Smooth muscle cell (in vitro differentiated cells): Measurements from ENCODE around the gene TBRG4. TPM values are rescaled to one million over a fixed set of nuclear protein-coding genes. Genes with fewer than 3 reads are reported as not detected.

Experiments
- DNase-seq: peaks from one replicate; lab custom pipeline; 2025; ENCODE audit not compliant: unreplicated experiment; lab: John Stamatoyannopoulos, UW
- H2AFZ ChIP-seq: fragments of 200-600 bp; sonication (generic); 2 replicates; pipeline ENCODE4 v1.6.0; 2016; ENCODE audit warnings: antibody characterized with exemption, low read depth, mild to moderate bottlenecking
- H3F3A ChIP-seq: fragments of 200-600 bp; sonication (generic); 2 replicates; pipeline ENCODE4 v1.6.0; 2017; ENCODE audit warnings: antibody characterized with exemption, low read depth
- H3K27ac ChIP-seq: fragments of 200-600 bp; sonication (generic); 2 replicates; pipeline ENCODE4 v1.5.1; 2016; ENCODE audit warnings: low read depth, mild to moderate bottlenecking
- H3K27me3 ChIP-seq: fragments of 200-600 bp; sonication (generic); 2 replicates; pipeline ENCODE4 v1.6.1; 2016; ENCODE audit warnings: low read depth, mild to moderate bottlenecking
- H3K36me3 ChIP-seq: fragments of 200-600 bp; sonication (generic); 2 replicates; pipeline ENCODE4 v1.5.1; 2016; ENCODE audit warnings: low read depth
- H3K4me1 ChIP-seq: fragments of 200-600 bp; sonication (generic); 2 replicates; pipeline ENCODE4 v1.5.1; 2016; ENCODE audit warnings: low read depth
- H3K4me2 ChIP-seq: fragments of 200-600 bp; sonication (generic); 2 replicates; pipeline ENCODE4 v1.6.0; 2016; ENCODE audit warnings: mild to moderate bottlenecking
- H3K4me3 ChIP-seq: fragments of 200-600 bp; sonication (generic); 2 replicates; pipeline ENCODE4 v1.5.1; 2016; ENCODE audit warnings: mild to moderate bottlenecking
- H3K79me2 ChIP-seq: fragments of 200-600 bp; sonication (generic); 2 replicates; pipeline ENCODE4 v1.6.0; 2016; ENCODE audit warnings: low read depth, mild to moderate bottlenecking
- H3K9ac ChIP-seq: fragments of 200-600 bp; sonication (generic); 2 replicates; pipeline ENCODE4 v1.6.0; 2016; ENCODE audit warnings: low read depth
- H3K9me3 ChIP-seq: fragments of 200-600 bp; sonication (generic); replicated peaks from 2 replicates; pipeline ENCODE4 v1.5.1; 2016; ENCODE audit warnings: low read depth
- H4K20me1 ChIP-seq: fragments of 200-600 bp; sonication (generic); 2 replicates; pipeline ENCODE4 v1.6.0; 2016; ENCODE audit warnings: low read depth
- WGBS: methylation state at CpG from one replicate; pipeline ENCODE4 v1.1.7; 2016; ENCODE audit warnings: low lambda C conversion rate; 5-methylcytosine and 5-hydroxymethylcytosine counted together
- polyA plus RNA-seq: library from polyadenylated mRNA; unstranded; fragments of >200 nt; fragmentation: Nextera tagmentation; extraction: Ambion mirVana; gene quantifications from 2 replicates; pipeline ENCODE4 v1.2.1, GENCODE V29; 2016
- small RNA-seq: library from RNA; depleted of rRNA; stranded (forward); fragments of <200 nt; gene quantifications from one replicate; pipeline ENCODE3, GENCODE V24; 2014
- total RNA-seq: library from RNA; depleted of rRNA; stranded (reverse); fragments of >200 nt; gene quantifications from 2 replicates; pipeline ENCODE4 v1.2.3, GENCODE V29; 2014
- TF ChIP-seq, protein P1 (sequence below): fragments of 200-600 bp; sonication (generic); IDR thresholded peaks from 2 replicates; pipeline ENCODE4 v1.5.1; 2017; ENCODE audit warnings: borderline replicate concordance, mild to moderate bottlenecking, antibody characterized with exemption; ENCODE audit not compliant: insufficient read depth, poor library complexity, severe bottlenecking

TBRG4 gene
- total and polyA plus RNA-seq, 2 experiments from 2014 or later = 30.2 to 52.5 TPM

DNA sequence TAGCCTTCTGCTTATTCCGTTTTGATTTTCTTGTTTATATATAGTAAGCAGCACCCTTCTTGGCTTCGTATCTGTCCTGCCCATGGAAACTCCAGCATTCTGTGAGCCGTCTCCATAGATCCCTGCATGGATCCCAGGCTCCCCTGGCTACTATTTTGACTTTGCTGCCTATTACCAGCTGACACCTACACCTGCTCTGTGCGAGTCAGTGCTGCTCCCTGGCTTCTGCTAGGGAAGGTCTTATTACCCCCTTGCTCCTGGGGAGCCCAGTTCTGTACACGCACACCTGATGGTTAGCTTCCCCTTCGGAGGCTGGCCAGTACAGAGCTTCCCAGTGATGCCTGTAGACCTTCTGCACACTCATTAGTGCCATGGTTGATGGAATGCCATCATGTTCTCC lies 58.1 kb downstream of the TBRG4 start:
- Histone ChIP-seq H3K9ac (no peak overlapping the region), H4K20me1 (peaks cover 41% of the 10 kb centered on the region), H3K27ac (no peak overlapping the region), H3K4me1 (no peaks in the 10 kb centered on the region), H3K9me3 (no peaks in the 10 kb centered on the region), H3K36me3 (no peaks in the 10 kb centered on the region), H3K79me2 (peaks cover 35% of the 10 kb centered on the region), H3K4me3 (no peak overlapping the region), H3K27me3 (no peaks in the 10 kb centered on the region), H3F3A (no peaks in the 10 kb centered on the region), H3K4me2 (no peak overlapping the region), H2AFZ (no peak overlapping the region)
- DNase-seq = no peak
- 80% methylated on average over 6 of the region's 6 CpGs for WGBS
- TF ChIP-seq, protein P1, sequence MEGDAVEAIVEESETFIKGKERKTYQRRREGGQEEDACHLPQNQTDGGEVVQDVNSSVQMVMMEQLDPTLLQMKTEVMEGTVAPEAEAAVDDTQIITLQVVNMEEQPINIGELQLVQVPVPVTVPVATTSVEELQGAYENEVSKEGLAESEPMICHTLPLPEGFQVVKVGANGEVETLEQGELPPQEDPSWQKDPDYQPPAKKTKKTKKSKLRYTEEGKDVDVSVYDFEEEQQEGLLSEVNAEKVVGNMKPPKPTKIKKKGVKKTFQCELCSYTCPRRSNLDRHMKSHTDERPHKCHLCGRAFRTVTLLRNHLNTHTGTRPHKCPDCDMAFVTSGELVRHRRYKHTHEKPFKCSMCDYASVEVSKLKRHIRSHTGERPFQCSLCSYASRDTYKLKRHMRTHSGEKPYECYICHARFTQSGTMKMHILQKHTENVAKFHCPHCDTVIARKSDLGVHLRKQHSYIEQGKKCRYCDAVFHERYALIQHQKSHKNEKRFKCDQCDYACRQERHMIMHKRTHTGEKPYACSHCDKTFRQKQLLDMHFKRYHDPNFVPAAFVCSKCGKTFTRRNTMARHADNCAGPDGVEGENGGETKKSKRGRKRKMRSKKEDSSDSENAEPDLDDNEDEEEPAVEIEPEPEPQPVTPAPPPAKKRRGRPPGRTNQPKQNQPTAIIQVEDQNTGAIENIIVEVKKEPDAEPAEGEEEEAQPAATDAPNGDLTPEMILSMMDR = no peak

DNA sequence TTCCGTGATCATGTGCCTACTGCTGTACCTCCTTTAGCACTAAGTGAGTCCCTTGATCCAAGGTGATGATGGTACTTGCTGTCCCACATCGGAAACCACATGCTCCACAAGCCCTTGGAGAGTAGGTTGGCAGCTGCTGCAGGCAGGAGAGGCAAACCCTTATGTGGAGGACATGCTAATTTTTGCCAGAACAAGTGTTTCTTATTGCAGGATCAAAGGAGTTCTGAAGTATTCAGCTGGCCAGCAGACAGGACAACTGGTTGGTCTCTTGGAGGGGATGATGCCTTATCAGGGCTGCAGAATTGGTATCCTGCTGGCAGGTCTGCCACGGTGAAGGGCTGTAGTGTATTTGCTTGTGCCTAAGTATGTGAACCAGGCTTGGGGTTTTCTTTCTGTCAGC lies 59.5 kb downstream of the TBRG4 start:
- Histone ChIP-seq H3K9me3 (no peaks in the 10 kb centered on the region), H3K9ac (no peak overlapping the region), H3K36me3 (no peaks in the 10 kb centered on the region), H3K27ac (no peak overlapping the region), H3K4me2 (no peak overlapping the region), H3K27me3 (no peaks in the 10 kb centered on the region), H3K4me3 (no peak overlapping the region), H3K79me2 (peaks cover 27% of the 10 kb centered on the region), H2AFZ (no peak overlapping the region), H4K20me1 (peaks cover 32% of the 10 kb centered on the region), H3F3A (no peaks in the 10 kb centered on the region), H3K4me1 (no peaks in the 10 kb centered on the region)
- TF ChIP-seq, protein P1 = no peak
- 76% methylated on average over 3 of the region's 3 CpGs for WGBS
- no peak for DNase-seq

DNA sequence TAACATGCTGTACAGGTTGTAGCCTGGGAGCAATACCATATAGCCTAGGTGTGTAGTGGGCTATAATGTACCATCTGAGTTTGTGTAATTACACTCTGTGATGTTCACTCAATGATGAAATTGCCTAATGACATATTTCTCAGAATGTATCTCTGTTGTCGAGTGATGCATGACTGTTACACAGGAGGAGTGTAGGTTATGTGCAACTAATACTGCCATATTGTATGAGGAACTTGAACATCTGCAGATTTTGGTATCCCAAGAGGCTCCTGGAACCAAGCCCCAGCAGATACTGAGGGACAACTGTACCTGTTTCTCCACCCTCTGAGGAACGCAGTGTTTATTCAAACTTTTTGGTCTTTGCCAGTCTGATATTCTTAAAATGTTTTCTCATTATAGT lies 61.3 kb downstream of the TBRG4 start:
- no peak overlapping the region for H3K9ac ChIP-seq
- no peak for DNase-seq
- no peaks in the 10 kb centered on the region for H3K27me3 ChIP-seq
- WGBS = 79% methylated on average over 2 of the region's 2 CpGs
- H3K4me3 ChIP-seq = no peak overlapping the region
- TF ChIP-seq, protein P1 = no peak
- H4K20me1 ChIP-seq = peaks cover 27% of the 10 kb centered on the region
- H3K79me2 ChIP-seq = peaks cover 13% of the 10 kb centered on the region
- no peak overlapping the region for H3K4me2 ChIP-seq
- no peaks in the 10 kb centered on the region for H3K9me3 ChIP-seq
- no peaks in the 10 kb centered on the region for H3K4me1 ChIP-seq
- H2AFZ ChIP-seq = no peak overlapping the region
- H3K36me3 ChIP-seq = no peaks in the 10 kb centered on the region
- H3K27ac ChIP-seq = no peak overlapping the region
- no peaks in the 10 kb centered on the region for H3F3A ChIP-seq

Small RNAs within 50 kb of the gene (small RNA-seq; reads per million reads assigned to genes)
- gene SNORA5A = 7.4 reads per million, percentile 72 among the genes with 10 or more reads in this experiment
- gene SNORA5B = not detected
- gene SNORA5C = 40.2 reads per million, percentile 95 among the genes with 10 or more reads in this experiment

Other genes starting within 250 kb of the TBRG4 start
- 24.3 and 25.3 TPM in 2 replicates for gene PURB, start 226.2 kb downstream of the TBRG4 start, total RNA-seq
- 2.3 and 4.5 TPM in 2 replicates for gene PURB, start 226.2 kb downstream of the TBRG4 start, polyA plus RNA-seq
- gene MYO1G, start 132.7 kb downstream of the TBRG4 start, total RNA-seq = 0.04 and 0.27 TPM in 2 replicates
- 0.31 TPM in 1 of 2 replicates, not detected in the other for gene MYO1G, start 132.7 kb downstream of the TBRG4 start, polyA plus RNA-seq
- 32.6 and 32.9 TPM in 2 replicates for gene CCM2, start 111.5 kb downstream of the TBRG4 start, total RNA-seq
- 85.5 and 86.9 TPM in 2 replicates for gene CCM2, start 111.5 kb downstream of the TBRG4 start, polyA plus RNA-seq
- gene NACAD, start 22.7 kb downstream of the TBRG4 start, total RNA-seq = 2.6 and 5.3 TPM in 2 replicates
- 11.6 and 12.5 TPM in 2 replicates for gene NACAD, start 22.7 kb downstream of the TBRG4 start, polyA plus RNA-seq
- not detected in 2 replicates for gene RAMP3, start 46.1 kb upstream of the TBRG4 start, total RNA-seq
- gene RAMP3, start 46.1 kb upstream of the TBRG4 start, polyA plus RNA-seq = not detected in 2 replicates